ENCODE measurements around the gene SUCLG2.

Gene SUCLG2

DNA sequence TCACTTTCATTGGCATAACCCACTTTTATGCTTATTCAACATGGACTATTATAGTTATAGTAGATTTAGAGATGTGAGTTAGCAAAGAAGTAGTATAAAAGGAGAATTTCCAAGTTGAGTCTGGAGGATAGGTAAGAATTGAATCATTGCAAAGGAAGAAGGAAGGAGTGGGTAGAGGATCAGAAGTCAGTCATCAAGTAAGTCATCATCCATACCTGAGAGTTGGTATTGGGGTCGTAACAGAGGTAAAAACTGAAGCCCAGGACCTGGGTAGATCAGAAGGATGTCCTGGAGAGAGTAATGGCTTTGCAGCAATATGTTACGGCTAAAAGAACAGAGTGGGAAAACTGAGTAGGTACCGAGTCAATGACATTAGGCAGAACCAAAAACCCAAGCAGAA, 265.7 kb downstream of the SUCLG2 start:
- TF ChIP-seq GATA1 (IDR thresholded peaks at IDR 0.05; ENCODE audit: low read depth, low read length) (no peak), POLR2A (IDR thresholded peaks at IDR 0.05; ENCODE audit: low read length) (no peak)
- DNase-seq: no peak

DNA sequence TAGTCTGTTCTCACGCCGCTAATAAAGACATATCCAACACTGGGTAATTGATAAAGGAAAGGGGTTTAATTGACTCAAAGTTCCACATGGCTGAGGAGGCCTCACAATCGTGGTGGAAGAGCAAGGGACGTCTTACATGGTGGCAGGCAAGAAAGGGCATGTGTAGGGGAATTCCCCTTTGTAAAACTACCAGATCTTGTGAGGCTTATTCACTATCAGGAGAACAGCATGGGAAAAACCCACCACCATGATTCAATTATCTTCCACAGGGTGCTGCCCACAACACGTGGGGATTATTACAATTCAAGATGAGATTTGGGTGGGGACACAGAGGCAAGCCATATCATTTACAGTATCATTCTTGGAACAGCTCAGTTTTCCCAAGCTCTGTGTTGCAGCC, 268.0 kb downstream of the SUCLG2 start:
- TF ChIP-seq POLR2A (IDR thresholded peaks at IDR 0.05; ENCODE audit: low read length) (no peak), GATA1 (IDR thresholded peaks at IDR 0.05; ENCODE audit: low read depth, low read length) (no peak)
- no peak for DNase-seq

DNA sequence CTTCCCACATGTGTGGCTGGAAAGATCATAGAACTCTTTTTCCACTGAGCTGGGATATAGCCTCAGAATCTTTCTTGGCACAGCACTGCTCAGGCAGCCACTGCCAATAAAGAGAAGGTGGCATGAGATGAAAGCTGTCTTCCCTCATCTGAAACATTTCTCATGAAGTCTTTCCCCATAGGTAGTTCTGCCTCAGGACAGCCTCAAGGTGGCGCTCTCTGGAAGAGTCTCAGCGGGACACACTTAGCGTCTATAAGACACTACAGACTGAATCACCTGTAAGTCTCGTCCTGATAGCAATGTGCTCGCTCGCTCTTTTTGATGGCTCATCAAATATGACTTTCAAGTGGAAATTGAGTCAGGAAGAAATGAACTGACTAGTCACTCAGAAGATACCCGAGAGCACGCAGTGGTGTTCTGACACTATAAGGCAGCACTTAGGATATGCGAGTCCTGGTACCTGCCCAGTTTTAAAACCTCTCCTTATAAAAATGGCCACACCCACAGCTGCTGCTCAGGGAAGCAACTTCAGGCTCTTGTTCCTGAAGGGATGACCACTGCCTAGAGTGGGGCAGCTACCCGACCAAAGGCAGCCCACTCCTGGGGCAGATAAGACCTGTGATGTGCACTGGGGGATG, 269.5 kb downstream of the SUCLG2 start:
- TF ChIP-seq POLR2A (IDR thresholded peaks at IDR 0.05; ENCODE audit: low read length): no peak
- no peak for TF ChIP-seq GATA1 (IDR thresholded peaks at IDR 0.05; ENCODE audit: low read depth, low read length)
- peak; percentile 52 to 67 for DNase-seq

DNA sequence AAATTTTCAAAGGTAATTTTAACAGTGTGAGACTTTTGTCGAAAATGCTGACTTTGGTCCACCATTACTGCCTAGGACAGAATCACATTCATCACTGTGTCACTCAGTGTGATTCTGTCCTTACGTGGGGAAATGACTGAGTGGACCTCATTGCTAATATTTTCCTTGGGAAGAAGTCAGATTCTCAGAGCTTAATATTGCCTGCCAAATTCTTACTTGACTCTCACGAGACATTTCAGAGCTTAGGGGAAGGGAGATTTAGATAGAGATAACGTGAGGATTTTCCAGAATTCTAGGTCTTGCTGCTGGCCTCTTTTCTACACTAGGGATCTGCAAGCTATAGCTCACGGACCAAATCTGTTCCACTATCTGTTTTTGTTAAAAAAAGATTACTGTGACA, 270.4 kb downstream of the SUCLG2 start:
- DNase-seq: no peak
- TF ChIP-seq POLR2A (IDR thresholded peaks at IDR 0.05; ENCODE audit: low read length) (no peak), GATA1 (IDR thresholded peaks at IDR 0.05; ENCODE audit: low read depth, low read length) (no peak)

- DNase-seq: no peak
- no peak for TF ChIP-seq POLR2A (IDR thresholded peaks at IDR 0.05; ENCODE audit: low read length)
- no peak for TF ChIP-seq GATA1 (IDR thresholded peaks at IDR 0.05; ENCODE audit: low read depth, low read length)
Measured at GRCh38 chr3:67383379-67383778, 271.0 kb downstream of the SUCLG2 start.

GRCh38 chr3:67382536-67382935, 271.9 kb downstream of the SUCLG2 start:
- TF ChIP-seq POLR2A (IDR thresholded peaks at IDR 0.05; ENCODE audit: low read length) (no peak), GATA1 (IDR thresholded peaks at IDR 0.05; ENCODE audit: low read depth, low read length) (no peak)
- DNase-seq: no peak

- peak; percentile 25 to 57 for DNase-seq
- TF ChIP-seq POLR2A (IDR thresholded peaks at IDR 0.05; ENCODE audit: low read length): no peak
- no peak for TF ChIP-seq GATA1 (IDR thresholded peaks at IDR 0.05; ENCODE audit: low read depth, low read length)
Measured at GRCh38 chr3:67381667-67382272, 272.6 kb downstream of the SUCLG2 start.

GRCh38 chr3:67380118-67380517, 274.3 kb downstream of the SUCLG2 start:
- TF ChIP-seq POLR2A (IDR thresholded peaks at IDR 0.05; ENCODE audit: low read length): no peak
- TF ChIP-seq GATA1 (IDR thresholded peaks at IDR 0.05; ENCODE audit: low read depth, low read length): no peak
- DNase-seq: no peak

DNA sequence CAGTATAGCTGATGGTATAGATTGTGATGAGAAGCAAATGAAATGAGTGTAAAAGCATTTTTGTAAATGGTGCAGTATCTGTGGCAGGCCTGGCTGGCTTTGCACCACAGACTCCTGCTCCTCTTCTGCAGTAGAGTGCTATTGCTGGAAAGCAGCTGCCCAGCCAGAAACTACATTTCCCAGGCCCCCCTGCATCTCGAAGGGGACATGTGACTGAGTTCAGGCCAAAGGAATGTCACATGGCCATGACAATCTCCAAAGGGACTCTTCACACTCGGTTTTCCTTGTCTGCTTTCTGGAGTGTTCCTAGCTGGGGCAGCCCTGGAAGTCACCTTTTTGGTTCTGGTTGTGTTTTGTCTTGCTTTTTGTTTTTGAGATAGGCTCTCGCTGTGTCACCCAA, 277.1 kb downstream of the SUCLG2 start:
- TF ChIP-seq GATA1 (IDR thresholded peaks at IDR 0.05; ENCODE audit: low read depth, low read length) (no peak), POLR2A (IDR thresholded peaks at IDR 0.05; ENCODE audit: low read length) (no peak)
- DNase-seq: no peak

DNA sequence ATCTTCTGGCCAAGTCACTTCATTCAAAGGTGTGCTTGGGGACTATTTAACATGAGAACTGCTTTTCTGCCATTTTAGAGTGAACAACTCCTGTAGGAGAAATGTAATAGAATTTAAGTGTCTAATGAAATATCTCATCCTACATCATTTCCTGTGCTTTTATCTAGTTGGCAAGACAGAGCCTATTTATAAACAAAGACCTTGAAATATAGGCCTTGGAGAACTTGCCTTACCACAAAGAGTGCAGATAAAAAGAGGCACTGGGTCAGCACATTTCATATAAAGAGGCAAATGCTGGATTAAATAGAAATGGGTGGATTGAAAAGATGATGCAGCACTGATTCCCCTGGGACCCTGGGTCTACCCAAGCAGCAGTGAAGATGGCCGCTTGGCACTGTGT, 278.0 kb downstream of the SUCLG2 start:
- TF ChIP-seq GATA1 (IDR thresholded peaks at IDR 0.05; ENCODE audit: low read depth, low read length) (no peak), POLR2A (IDR thresholded peaks at IDR 0.05; ENCODE audit: low read length) (no peak)
- DNase-seq: no peak

GRCh38 chr3:67375976-67376375, 278.4 kb downstream of the SUCLG2 start:
- TF ChIP-seq GATA1 (IDR thresholded peaks at IDR 0.05; ENCODE audit: low read depth, low read length) (no peak), POLR2A (IDR thresholded peaks at IDR 0.05; ENCODE audit: low read length) (no peak)
- DNase-seq: no peak

GRCh38 chr3:67362686-67363085, 291.7 kb downstream of the SUCLG2 start:
- DNase-seq: peak in 1 of 2 experiments; percentile 5

GRCh38 chr3:67361770-67362169, 292.6 kb downstream of the SUCLG2 start:
- DNase-seq: no peak

More at GRCh38 chr3:67362686-67363085, 291.7 kb downstream of the SUCLG2 start:
- TF ChIP-seq GATA1 (IDR thresholded peaks at IDR 0.05; ENCODE audit: low read depth, low read length) (no peak), POLR2A (IDR thresholded peaks at IDR 0.05; ENCODE audit: low read length) (no peak)

GRCh38 chr3:67361323-67361722, 293.1 kb downstream of the SUCLG2 start:
- TF ChIP-seq POLR2A (IDR thresholded peaks at IDR 0.05; ENCODE audit: low read length) (no peak), GATA1 (IDR thresholded peaks at IDR 0.05; ENCODE audit: low read depth, low read length) (no peak)
- DNase-seq: no peak

More at GRCh38 chr3:67361770-67362169, 292.6 kb downstream of the SUCLG2 start:
- TF ChIP-seq GATA1 (IDR thresholded peaks at IDR 0.05; ENCODE audit: low read depth, low read length) (no peak), POLR2A (IDR thresholded peaks at IDR 0.05; ENCODE audit: low read length) (no peak)

All from erythroblast (primary cell).